ENCODE measurements around the gene GPR17.

GPR17 gene

DNA sequence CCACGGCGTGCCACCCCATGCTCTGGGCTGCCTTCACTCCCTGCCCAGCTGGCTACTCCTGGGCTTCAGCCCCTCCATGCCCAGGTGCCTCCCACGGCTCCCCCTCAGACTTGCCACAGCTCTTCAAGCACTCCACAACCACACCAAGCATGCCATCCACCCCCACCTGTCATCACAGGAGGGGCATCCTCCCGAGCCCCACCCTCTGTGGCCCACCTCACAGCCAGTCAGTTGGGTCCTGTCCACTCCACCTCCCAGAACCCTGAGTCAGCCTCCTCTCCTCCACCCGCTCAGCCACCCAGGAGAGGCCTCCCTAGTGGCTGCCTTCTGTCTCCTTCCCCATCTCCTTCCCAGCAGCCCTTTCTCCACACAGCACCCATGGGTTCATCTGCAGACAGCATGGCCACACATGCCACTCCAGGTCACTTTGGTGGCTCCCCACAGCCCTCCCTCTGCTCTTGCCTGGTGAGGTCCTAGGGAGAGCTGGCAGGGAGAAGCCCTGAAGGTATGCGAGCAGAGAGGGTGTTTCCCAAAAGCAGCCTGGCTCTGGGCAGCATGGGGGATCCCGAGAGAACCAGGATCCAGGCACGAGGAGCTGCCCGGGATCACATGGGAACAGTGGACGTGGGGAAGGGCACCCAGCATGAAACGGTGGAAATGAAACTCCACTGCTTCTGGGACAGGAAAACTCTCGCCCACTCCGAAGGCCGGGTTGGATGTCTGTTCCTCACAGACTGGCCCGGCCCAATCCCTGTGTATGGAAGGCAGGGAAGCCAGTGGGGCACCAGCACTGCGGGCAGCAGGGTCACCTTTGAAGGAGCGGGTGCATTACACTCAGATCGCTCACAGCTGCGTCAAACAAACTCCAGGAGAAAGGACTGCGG is 26.6 kb downstream of the GPR17 start:
- DNase-seq: no peak

- DNase-seq: no peak
Observed at GRCh38 chr2:127673291-127674069, 27.5 kb downstream of the GPR17 start.

DNA sequence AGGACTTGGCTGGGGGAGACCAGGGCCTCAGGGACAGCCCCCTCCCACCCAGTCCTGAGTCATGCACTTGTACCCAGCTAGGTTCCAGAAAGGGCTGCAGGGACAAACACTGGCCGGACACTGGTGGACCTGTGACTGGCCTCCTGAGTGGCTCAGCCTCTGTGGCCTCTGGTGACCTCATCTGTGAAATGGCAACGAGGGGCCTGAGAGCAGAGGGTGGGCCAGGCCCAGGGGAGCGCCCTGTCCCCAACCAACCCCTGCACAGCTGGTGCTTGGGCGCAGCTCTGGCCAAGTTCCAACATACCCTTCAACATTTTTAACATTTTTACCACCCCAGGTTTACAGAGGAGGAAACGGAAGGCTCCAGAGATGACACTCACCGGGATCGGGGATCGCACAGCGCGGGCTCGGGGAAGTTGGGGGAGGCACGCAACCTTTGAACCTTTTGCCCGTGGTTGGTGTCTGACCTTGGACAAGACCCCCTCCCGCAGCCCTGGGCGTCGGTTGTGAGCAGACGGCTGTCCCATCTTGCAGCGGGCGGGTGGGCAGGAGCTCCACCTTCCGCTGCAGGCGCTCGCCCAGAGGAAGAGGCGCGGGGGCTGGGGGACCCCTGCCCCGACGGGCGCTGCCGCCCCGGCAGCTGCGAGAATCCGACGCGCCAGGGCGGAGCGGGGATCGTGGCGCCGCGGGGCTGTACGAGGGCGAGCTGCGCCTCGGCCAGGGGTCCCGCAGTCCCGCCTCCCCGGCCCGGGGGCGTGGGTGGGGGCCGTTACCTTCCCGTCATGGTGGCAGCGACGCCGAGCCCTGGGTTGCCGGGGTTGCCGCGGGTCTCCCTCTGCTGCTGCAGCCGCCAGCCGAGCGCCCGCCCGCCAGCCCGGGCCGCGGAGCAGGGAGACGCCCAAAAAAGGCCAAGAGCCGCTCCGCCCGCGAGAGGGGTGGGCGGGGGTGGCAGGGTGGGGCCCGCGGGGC is 28.6 kb downstream of the GPR17 start:
- no peak for DNase-seq

GRCh38 chr2:127675331-127676261 is 29.6 kb downstream of the GPR17 start, which contains the start of gene LIMS2:
Gene LIMS2, minus strand, starts transcription at chr2:127675530. Its CDS starts 506 bp downstream, at chr2:127675024.
- no peak for DNase-seq

- DNase-seq: no peak
Observed at GRCh38 chr2:127676906-127677305, 31.0 kb downstream of the GPR17 start.

- no peak for DNase-seq
Observed at GRCh38 chr2:127678531-127678930, 32.6 kb downstream of the GPR17 start.

DNA sequence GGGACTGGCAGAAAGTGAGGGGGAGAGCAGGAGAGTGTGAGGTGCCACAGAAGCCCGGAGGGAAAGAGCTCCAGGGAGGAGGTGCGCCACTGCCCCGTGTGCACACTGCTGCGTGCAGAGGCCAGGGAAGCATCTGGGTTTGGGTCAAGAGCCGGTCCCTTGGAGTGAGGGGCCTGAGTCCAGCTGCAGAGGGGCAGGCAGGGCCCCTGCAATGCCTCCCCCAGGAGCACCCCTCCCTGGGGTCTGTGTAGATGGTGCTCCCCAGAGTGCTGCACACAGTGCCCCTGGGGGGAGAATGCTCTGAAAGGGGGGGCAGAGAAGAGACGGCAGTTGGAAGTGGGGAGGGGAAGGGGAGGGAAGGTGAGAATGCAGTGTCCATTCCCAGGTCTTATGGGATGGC is 33.0 kb downstream of the GPR17 start:
- DNase-seq: no peak

DNA sequence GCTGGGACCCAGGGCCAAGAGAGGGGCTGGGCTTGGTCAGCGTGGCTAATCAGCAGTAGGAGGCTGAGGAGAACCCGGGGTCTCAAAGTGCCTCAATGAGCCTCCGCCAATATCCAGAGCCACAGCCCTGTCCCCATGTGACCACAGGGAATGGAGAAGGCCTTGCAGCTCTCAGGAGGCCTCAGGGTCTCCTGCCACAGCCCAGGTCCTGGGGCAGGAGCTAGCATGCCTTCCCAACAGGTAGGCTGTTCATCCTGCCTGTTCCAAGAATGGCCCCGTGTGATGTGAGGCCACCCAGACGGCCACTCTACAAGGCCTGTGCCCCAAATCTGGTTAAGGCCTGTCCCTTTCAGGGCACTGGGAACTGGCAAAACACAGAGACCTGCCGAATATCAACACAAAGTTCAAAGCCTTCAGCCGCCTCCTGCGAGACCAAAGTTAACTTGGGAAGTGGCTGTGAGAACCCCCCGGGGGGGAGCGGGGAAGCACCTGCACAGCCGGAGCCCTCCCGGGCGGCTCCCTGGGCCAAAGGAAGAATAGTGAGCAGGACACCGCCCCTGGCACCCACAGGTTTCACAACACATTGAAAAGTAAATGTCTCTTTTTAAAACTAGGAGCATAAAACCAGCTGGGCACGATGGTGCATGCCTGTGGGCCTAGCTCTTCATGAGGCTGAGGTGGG is 33.9 kb downstream of the GPR17 start:
- DNase-seq: no peak

DNA sequence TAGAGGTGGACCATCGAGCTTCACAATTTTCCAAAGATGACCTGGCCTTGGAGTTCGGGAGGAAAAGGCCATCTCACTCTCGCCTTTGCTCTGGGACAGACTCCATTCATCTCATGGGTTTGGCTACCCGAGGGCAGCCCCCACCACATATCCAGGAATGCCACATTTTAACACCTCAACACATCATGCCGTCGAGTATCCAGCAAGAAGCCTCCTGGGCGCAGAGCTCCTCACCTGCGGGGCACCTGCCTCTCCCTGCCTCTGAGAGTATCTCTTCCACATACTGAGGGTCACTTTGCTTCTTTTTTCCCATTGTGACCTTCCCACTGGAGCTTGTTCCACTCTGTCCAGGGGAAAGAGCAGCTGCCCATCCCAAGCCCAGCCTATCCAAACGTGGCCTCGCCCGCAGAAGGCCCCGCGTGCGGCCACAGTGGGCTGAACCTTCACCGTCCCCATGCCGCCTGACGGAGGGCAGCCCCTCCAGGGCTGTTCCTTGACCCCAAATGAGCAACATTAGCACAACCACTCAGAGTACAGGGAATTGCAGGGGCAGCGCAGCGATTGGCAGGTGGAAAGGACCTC is 34.8 kb downstream of the GPR17 start:
- DNase-seq: no peak

DNA sequence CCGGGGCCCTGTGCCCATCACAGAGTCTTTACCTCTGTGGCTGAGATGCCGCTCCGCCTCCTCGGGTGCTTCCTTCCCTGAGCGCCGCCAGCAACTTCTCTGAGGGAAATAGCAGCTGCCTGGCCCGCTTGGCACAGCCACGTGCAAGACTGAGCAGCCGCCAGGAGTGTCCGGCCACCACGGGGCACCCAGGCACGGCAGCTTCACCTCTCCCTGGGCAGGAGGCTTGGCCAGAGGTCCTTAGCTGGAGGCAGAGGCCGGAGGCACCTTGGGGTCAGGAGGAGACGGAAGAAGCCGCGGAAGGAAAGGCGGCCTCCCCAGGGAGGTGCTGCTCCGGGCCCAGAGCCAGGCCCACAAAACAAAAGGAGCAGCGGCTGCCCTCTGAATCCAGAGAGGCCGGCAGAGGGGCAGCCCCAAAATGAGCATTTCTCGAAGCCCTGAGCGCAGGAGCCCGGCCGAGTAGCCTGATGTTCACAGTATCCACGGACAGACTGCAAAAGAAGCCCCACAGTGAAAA is 35.4 kb downstream of the GPR17 start:
- DNase-seq: no peak

DNA sequence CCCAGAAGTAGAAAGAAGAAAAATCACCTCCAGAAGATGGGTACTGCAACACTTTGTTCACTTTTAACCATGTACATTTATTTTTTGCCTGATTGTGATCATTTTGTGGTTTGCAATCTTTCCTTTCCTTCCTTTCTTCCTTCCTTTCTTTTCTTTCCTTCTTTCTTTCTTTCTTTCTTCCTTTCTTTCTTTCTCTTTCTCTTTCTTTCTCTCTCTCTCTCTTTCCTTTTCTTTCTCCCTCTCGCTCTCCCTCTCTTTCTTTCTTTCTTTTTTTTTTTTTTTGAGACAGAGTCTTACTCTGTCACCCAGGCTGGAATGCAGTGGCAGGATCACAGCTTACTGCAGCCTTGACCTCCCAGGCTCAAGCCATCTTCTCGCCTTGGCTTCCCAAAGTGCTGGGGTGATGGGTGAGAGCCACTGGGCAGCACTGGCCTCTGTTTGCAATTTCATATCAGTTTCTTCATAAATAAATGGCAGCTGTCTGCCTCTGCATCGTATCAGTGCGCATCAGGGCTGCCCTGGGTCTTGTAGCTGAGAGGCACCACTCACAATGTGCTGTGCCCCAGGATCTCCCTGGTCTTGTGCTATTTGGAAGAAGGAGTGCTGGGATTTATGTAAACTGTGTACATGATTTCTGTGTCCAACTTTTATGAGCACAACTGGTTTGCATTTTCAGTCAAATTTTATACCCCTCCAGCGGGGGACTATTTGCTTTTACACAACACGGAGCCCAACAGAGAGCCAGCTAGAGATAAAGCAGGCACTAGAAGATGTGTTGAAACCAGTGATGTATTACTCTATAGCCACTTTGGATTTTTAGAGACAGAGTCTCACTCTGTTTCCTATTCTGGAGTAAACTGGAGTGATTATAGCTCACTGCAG is 36.3 kb downstream of the GPR17 start:
- no peak for DNase-seq

GRCh38 chr2:127683056-127683455 is 37.1 kb downstream of the GPR17 start:
- no peak for DNase-seq

- DNase-seq: no peak
Observed at GRCh38 chr2:127683757-127684156, 37.8 kb downstream of the GPR17 start.

GRCh38 chr2:127685410-127686080 is 39.6 kb downstream of the GPR17 start:
- DNase-seq: no peak

DNA sequence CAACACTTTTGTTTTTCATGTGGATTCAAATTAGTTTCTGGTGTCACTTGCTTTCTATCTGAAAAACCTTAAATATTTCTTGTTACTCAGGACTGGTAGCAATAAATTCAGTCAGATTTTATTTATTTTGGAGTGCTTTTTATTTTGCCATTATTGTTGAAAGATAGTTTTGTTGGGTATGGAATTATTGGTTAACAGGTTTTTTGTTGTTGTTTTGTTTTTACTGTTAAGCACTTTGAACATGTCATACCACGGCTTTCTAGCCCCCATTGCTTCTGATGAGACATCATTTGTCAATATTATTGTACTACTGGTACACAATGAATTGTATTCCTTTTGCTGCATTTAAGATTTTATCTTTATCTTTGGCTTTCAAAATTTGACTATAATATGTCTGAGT is 42.5 kb downstream of the GPR17 start:
- DNase-seq: no peak

DNA sequence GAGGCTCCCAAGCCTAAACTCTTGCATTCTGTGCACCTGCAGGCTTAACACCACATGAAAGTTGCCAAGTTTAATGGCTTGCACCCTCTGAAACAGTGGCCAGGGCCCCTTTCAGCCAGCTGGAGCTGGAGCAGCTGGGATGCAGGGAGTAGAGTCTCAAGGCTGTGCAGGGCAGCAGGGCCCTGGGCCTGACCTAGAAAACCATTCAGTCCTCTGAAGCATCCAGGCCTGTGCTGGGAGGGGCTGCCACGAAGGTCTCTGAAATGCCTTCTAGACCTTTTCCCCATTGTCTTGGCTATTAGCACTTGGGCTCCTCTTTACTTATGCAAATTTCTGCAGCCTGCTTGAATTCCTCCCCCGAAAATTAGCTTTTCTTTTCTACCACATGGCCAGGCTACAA is 44.7 kb downstream of the GPR17 start:
- DNase-seq: no peak

GRCh38 chr2:127694986-127695385 is 49.0 kb downstream of the GPR17 start:
- DNase-seq: no peak
